GM18507 (cell line): Measurements from ENCODE around the gene SRP9.

ENCODE experiments used
- DNase-seq: peaks from one replicate; pipeline ENCODE4 v3.0.0; 2011; ENCODE audit warnings: low read depth; ENCODE audit not compliant: insufficient read length; ENCODE audit errors: extremely low spot score
- FAIRE-seq: peaks from 2 replicates; lab custom pipeline; 2011; peaks lifted over from hg19 to GRCh38; lab: Jason Lieb, UNC

The SRP9 gene, protein sequence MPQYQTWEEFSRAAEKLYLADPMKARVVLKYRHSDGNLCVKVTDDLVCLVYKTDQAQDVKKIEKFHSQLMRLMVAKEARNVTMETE

GRCh38 chr1:225777583-225778336 is at the start of gene SRP9:
Gene SRP9 (plus strand): TSS chr1:225777826. CDS start chr1:225777941, 115 bp downstream.
- FAIRE-seq, result peak; percentile 100
- DNase-seq, result peak; percentile 92

- no peak for DNase-seq
- no peak for FAIRE-seq
Observed at GRCh38 chr1:225731491-225731890, 46.1 kb upstream of the SRP9 start.

- no peak for FAIRE-seq
- DNase-seq, result no peak
Observed at GRCh38 chr1:225733254-225733653, 44.4 kb upstream of the SRP9 start.

DNA sequence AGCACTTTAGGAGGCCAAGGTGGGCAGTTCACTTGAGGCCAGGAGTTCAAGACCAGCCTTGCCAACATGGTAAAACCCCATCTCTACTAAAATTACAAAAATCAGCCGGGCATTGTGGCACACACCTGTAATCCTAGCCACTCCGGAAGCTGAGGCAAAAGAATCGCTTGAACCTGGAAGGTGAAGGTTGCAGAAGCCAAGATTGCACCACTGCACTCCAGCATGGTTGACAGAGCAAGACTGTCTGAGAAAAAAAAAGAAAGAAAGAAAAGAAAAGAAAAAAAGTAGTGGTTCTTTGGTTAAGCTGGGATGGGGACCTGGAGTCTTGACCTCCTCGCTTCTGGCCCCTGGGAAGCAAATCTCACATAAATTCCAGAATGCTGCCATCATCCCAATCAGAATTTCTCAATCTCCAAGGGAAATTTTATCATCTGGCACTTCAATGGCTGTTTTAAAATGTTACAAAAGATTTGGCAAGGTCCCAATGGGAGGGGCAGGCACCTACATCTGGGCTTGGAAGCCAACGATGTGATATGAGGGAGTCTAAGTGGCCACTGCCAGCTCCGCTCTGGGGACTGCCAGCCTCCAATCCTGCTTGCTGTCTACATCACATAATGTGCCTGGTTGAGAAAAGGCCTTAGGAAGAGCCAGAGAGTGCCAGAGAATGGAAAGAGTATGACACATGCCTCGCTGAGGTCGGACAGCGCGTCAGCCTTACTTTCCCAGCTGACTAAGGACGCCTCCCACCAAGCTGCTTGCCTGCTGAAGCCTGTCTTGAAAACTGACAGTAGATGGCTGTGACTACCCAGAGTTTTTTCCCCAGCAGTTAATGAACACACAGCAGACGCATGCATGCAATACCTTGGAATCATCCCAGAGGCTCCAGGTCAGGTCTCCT is 42.1 kb upstream of the SRP9 start:
- DNase-seq, result no peak
- FAIRE-seq, result no peak

GRCh38 chr1:225736437-225737098 is 41.1 kb upstream of the SRP9 start:
- FAIRE-seq (no peak), DNase-seq (no peak)

GRCh38 chr1:225737161-225737560 is 40.5 kb upstream of the SRP9 start:
- FAIRE-seq (no peak), DNase-seq (no peak)

GRCh38 chr1:225737866-225738265 is 39.8 kb upstream of the SRP9 start:
- no peak for FAIRE-seq
- no peak for DNase-seq

DNA sequence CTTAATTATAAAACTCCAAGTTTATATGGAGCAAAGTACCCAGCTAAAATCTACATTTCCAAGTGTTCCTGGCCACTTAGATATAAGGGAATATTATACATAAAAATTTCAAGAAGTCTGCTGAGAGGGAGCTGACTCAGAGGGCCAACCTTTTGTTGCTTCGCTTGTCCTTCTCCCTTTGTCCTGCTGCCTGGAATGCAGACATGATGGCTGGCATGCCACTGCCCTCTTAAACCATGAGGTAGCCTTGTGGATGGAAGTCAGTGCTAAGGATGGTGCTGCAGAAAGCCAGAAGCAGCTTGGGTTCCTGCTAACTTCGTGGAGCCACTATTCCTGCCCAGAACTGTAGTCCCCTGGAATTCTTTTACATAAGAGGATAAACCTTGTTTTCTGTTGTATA is 38.9 kb upstream of the SRP9 start:
- no peak for DNase-seq
- FAIRE-seq, result no peak

DNA sequence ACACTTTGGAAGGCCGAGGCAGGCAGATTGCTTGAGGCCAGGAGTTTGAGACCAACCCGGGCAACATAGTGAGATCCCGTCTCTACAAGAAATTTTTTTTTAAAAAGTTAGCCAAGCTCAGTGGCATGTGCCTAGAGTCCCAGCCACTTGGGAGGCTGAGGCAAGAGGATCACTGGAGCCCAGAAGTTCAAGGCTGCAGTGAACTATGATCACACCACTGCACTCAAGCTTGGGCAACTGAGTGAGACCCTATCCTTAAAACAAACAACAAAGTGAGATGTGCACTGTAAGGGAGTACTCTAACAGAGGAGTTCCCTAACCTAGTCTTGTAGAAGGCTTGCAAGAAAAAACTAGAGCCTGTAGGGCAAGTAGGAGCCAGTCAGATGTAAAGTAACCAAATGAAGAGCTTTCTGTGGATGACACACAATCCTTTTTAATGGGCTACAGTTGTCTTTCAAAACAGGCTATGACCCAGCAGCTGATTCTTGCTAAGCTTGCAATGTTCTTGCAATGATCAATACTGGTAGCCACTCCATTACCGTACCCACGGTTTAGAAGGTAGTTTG is 38.0 kb upstream of the SRP9 start:
- no peak for FAIRE-seq
- no peak for DNase-seq

DNA sequence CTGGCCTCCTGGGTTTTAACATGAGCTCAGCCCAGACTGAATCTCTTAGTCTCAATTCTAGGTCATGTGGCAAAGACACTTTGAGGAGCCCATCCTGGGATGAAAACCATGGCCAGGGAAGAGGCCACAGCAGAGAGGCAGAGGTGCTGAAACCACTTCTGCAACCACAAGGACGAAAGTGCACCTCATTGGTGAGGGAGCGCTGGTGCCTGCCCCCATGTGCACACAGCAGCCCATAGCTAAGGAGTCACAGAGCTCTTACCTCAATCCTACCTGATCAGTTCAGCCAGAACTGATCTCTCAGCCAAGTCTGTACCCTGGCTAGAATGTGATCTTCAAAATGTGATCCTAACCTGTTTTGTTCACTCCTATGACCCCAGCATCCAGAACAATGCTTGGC is 32.9 kb upstream of the SRP9 start:
- no peak for DNase-seq
- no peak for FAIRE-seq

DNA sequence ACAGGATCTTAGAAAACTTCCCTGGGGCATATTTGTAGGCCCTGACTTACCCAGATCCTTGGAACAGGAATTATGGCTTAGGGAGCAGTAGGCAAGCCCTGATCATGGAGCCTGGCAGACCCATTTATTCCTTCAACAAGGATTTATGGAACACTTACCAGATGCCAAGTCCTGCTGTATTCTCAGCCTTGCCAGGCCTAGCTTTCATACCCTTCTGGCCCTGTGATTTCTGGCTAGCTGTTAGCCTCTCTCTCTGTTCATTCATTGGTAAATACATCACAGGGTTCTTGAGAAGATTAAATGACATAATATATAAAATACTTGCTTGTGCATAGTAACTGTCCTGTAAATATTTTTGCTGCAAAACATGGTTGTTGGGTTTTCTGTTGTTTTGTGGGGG is 32.4 kb upstream of the SRP9 start:
- FAIRE-seq, result no peak

DNA sequence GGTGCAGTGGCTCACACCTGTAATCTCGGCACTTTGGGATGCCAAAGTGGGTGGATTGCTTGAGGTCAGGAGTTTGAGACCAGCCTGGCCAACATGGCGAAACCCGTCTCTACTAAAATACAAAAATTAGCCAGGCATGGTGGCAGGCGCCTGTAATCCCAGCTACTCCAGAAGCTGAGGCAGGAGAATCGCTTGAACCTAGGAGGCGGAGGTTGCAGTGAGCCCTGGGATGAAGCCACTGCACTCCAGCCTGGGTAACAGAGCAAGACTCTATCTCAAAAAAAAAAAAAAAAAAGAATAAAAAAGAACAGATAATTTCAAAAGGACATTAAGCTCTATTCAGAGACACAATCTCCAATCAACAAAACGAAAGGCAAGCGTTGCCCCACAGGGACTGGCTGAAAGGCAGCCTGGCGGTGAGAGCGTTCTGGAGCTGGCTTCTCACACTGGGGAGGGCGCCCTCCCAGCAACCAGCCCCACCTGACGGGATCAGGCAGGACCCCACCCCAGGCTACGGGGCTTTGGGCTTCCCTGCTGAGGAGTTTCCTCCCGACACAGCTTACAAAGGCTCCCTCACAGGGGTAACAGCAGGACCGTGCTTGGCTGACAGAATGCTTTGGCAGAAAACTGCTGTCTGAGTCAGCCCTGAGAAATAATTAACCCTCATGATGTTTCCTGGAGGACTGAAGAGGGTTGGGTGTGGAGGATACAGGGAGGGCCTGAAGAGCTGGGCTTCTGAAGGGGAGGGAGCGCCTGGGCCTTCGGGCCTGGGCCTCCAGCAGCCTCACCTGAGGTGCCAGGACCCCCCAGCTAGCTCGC is 31.1 kb upstream of the SRP9 start:
- no peak for DNase-seq
- no peak for FAIRE-seq

More for the DNA sequence above, 32.4 kb upstream of the SRP9 start:
- DNase-seq, result no peak

GRCh38 chr1:225747566-225747965 is 30.1 kb upstream of the SRP9 start:
- DNase-seq (no peak), FAIRE-seq (no peak)

GRCh38 chr1:225748529-225748928 is 29.1 kb upstream of the SRP9 start:
- no peak for FAIRE-seq
- DNase-seq, result no peak

DNA sequence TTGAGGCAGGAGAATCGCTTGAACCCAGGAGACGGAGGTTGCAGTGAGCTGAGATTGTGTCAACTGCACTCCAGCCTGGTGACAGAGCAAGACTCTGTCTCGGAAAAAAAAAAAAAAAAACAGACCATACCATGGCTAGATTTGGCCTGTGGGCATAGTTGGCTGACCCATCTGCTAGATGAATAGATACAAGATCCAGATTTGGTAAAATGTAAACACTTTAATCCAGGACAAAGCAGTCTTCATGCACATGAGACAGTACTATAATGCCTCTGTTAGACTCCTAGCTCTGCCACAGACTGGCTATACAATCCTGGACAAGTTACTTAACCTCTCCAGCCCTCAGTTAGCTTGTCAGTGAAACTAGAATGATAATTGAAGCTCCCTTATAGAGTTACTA is 27.9 kb upstream of the SRP9 start:
- no peak for FAIRE-seq
- no peak for DNase-seq

DNA sequence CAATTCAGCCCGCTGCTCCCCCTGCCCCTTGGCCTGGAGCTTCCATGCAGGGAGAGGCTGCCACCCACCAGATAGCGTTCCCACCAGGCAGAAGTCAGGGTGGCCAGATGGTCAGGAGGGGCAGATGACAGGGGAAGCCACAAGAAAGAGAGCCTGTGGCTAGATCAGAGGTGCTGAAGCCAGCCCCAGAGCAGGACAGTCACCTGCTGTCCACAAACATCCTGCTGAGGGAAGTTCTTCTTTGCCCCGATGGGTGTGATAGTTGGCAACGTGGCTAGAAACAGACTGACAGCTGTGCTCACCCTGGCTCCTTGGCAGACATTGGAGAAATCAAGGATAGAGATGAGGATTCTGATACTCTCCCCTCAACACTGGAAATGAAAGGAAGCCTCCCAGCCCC is 27.2 kb upstream of the SRP9 start:
- FAIRE-seq (no peak), DNase-seq (no peak)

DNA sequence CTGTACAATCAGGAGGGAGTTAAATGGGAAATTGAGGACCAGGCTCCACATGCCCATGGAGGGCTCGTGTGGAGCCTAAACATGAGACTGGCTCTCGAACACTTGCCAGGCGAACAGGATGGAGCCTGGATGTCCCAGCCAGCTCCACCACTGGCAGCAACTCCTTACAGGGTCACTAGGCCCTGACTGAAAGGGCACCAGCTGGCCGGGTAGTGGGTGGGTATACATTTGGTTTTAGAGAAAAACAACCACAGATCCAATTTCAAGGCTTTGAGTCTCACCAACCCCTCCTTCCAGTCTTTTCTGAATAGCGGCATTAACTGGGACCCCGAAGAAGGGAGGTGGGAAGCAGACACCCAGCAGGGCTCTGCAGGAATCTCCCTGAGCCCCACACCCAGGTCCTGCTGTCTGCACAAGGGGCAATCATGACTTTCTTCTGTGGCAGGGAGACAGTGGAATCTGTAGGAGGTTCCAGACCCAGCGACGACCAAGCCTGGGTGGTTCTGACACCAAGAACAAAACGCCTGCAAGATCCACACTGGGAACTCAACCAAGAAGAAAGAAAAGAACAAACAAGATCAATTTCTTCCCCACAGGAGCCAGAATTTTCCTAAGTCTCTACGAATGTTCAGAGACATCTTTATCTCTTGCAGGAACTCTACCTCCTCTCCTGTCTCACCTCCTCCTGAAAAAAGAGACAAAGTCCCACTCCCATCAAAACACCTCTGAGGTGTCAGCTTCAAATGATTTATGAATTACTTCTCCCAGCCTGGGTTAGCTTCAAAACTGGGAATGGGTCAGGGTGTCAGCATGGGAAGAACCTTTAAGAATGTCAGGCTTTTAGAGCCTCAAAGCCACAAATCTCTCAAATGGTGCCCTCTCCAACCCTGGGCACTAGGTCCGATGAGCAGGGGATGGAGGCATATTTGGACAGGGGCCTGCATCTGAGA is 26.5 kb upstream of the SRP9 start:
- FAIRE-seq (no peak), DNase-seq (no peak)

- FAIRE-seq (no peak), DNase-seq (no peak)
Observed at GRCh38 chr1:225752245-225752644, 25.4 kb upstream of the SRP9 start.
